IPS-20b (cell line): ENCODE results near the gene DNALI1.

ENCODE experiments used
- H3K27ac ChIP-seq: one replicate; pipeline ENCODE4 v1.5.1; 2013; ENCODE audit warnings: low read length
- H3K27me3 ChIP-seq: 2 replicates; pipeline ENCODE4 v1.6.1; 2013; ENCODE audit warnings: mild to moderate bottlenecking, low read length, inconsistent platforms; ENCODE audit not compliant: insufficient read depth
- H3K36me3 ChIP-seq: 2 replicates; pipeline ENCODE4 v1.6.1; 2013; ENCODE audit warnings: low read depth, mild to moderate bottlenecking, inconsistent platforms, low read length, moderate library complexity; ENCODE audit not compliant: insufficient read depth
- H3K4me1 ChIP-seq: 2 replicates; pipeline ENCODE4 v1.6.1; 2013; ENCODE audit warnings: mild to moderate bottlenecking, control low read depth, inconsistent platforms, low read length, moderate library complexity; ENCODE audit not compliant: insufficient read depth
- H3K4me3 ChIP-seq: 2 replicates; pipeline ENCODE4 v1.5.1; 2013; ENCODE audit warnings: mild to moderate bottlenecking, low read length, inconsistent platforms
- H3K9ac ChIP-seq: 2 replicates; pipeline ENCODE4 v1.6.1; 2013; ENCODE audit warnings: low read depth, mild to moderate bottlenecking, inconsistent platforms, low read length, moderate library complexity
- H3K9me3 ChIP-seq: 2 replicates; pipeline ENCODE4 v1.6.1; 2013; ENCODE audit warnings: mild to moderate bottlenecking, low read depth, low read length, inconsistent platforms; ENCODE audit not compliant: insufficient read depth

Gene DNALI1

DNA sequence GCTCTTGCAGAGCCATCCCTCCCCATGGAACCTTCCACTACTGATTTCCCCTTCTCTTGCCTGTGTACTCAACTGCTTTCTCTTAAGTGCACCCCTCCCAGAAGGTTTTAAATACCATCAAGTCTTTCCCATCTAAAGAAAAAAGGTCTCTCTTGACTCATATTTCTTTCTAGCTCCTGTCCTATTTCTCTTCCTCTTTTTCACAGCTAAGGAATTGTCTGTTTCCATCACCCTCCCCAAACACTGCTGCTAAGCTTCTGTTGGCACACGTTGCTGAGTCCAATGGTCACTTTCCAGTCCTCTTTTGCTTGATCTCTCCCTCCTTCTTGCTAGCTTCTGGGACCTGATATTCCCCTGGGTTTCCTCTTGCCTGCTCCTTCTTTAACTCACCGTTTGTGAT is 52.3 kb downstream of the DNALI1 start:
- Histone ChIP-seq H3K4me1 (no peaks in the 10 kb centered on the region), H3K27me3 (peaks cover 52% of the 10 kb centered on the region), H3K4me3 (no peak overlapping the region), H3K9ac (no peak overlapping the region), H3K9me3 (no peaks in the 10 kb centered on the region), H3K27ac (no peak overlapping the region), H3K36me3 (no peaks in the 10 kb centered on the region)

DNA sequence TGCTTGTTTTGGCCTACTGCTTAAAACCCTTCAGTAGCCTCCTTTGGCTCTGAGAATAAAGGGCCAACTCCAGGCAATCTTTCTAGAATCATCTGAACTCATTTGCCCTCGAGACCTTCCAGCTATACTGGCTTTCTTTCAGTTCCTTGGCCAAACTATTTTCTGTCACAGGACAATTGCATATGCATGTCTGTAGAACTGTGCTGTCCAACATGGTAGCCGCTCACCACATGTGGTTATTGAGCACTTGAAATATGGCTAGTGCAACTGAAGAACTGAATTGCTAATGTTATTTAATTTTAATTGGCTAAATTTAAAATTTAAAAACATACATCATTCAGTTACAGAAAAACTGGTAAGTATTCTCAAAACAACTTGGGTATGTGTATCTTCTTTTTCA is 53.3 kb downstream of the DNALI1 start:
- no peaks in the 10 kb centered on the region for H3K4me1 ChIP-seq
- H3K27me3 ChIP-seq = peaks cover 60% of the 10 kb centered on the region

DNA sequence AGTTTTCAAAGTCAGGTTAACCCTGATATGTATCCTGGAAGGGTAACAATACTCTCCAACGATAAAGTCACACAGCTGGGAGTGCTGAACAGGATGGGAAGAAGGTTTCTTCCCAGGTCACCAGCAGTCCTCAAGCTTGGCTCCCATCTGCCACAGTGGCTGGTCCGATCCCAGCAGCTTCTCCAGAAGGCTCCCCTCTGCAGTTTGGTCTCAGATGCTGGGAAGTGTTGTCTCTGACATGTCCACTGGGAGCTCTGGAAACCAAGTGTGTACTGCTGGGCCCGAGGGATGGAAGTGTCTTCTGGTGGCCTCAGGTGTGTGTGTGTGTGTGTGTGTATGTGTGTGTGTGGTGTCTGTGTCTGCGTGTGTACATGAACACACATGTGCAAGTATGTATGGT is 55.4 kb downstream of the DNALI1 start:
- Histone ChIP-seq H3K27me3 (peaks cover 72% of the 10 kb centered on the region), H3K36me3 (no peaks in the 10 kb centered on the region), H3K9ac (no peak overlapping the region), H3K9me3 (no peaks in the 10 kb centered on the region), H3K4me3 (no peak overlapping the region), H3K27ac (no peak overlapping the region), H3K4me1 (no peaks in the 10 kb centered on the region)

More for the DNA sequence above, 53.3 kb downstream of the DNALI1 start:
- no peak overlapping the region for H3K4me3 ChIP-seq
- no peak overlapping the region for H3K27ac ChIP-seq
- H3K36me3 ChIP-seq = no peaks in the 10 kb centered on the region
- no peaks in the 10 kb centered on the region for H3K9me3 ChIP-seq
- H3K9ac ChIP-seq = no peak overlapping the region

DNA sequence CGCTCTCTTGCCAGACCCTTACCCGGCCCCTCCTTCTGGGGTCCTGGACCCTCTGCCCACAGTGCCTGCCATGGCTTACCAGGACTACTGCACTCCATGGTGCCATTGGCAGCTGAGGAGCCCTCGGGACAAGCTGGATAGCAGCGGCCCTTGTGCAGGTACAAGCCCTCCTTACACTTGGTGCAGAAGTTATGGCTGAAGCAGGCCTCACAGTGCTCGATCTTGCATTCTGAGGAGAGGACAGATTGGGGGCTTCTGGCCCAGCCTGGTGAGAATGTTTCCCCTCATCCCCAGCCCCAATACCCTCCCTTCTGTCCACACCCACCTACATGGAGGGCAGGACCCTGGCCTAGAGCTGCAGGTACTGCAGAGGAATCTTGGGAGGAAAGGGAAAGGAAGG is 57.4 kb downstream of the DNALI1 start:
- H3K9me3 ChIP-seq = no peaks in the 10 kb centered on the region
- peaks cover 63% of the 10 kb centered on the region for H3K27me3 ChIP-seq
- no peak overlapping the region for H3K27ac ChIP-seq
- no peak overlapping the region for H3K9ac ChIP-seq
- no peaks in the 10 kb centered on the region for H3K36me3 ChIP-seq
- H3K4me1 ChIP-seq = no peaks in the 10 kb centered on the region
- H3K4me3 ChIP-seq = no peak overlapping the region

DNA sequence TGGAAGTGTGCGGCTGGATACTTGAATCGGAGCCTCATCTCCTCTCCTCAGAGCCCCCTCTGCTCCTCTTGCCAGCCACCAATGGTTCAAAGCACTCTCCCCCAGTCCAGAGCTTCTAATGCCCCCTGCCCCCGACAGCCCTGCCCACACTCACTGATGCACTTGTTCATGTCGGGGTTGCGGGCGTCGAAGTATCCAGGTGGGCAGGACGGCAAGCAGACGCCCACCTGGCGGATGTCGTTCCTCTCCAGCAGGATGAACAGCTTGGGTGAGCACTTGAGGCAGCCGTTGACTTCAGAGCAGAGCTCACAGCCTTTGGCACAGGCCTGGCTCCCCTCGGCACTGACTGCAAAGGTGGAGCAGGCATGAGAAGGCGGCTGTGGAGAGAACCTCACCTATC is 59.6 kb downstream of the DNALI1 start:
- H3K9me3 ChIP-seq = no peaks in the 10 kb centered on the region
- no peak overlapping the region for H3K9ac ChIP-seq
- no peak overlapping the region for H3K4me3 ChIP-seq
- no peaks in the 10 kb centered on the region for H3K4me1 ChIP-seq
- H3K27me3 ChIP-seq = peaks cover 60% of the 10 kb centered on the region
- no peaks in the 10 kb centered on the region for H3K36me3 ChIP-seq
- H3K27ac ChIP-seq = no peak overlapping the region
